Uterus (tissue), 2 donors: ENCODE data around the gene EIF3B.

Experiments used
- CTCF ChIP-seq, 4 experiments: fragments of 200-600 bp in 2 of 4; fragments of 450-650 bp in 2 of 4; sonication (generic) in 2 of 4; IDR thresholded peaks; one replicate each; pipeline ENCODE4 v1.5.1; 2016 to 2019; ENCODE audit warnings: antibody characterized with exemption in 4 of 4, mild to moderate bottlenecking in 2 of 4, moderate library complexity in 1 of 4
- POLR2A ChIP-seq, 2 donors: fragments of 450-650 bp; IDR thresholded peaks; one replicate each; pipeline ENCODE4 v1.6.1; 2016; ENCODE audit warnings: antibody characterized with exemption in 2 of 2, mild to moderate bottlenecking in 1 of 2, moderate library complexity in 1 of 2

- TF ChIP-seq CTCF (IDR thresholded peaks at IDR 0.05) = no peak
- no peak for TF ChIP-seq POLR2A (IDR thresholded peaks at IDR 0.05)
These were observed 27.7 kb upstream of the EIF3B start for GRCh38 chr7:2326951-2327350.
